LNCaP clone FGC (cell line): Measurements from ENCODE around the gene FGD2.
A peak's percentile ranks its signal among the peaks of the same experiment; 100 is the strongest.

ENCODE experiments used
- DNase-seq: peaks from one replicate; pipeline ENCODE4 v3.0.0-alpha.2; 2011; ENCODE audit warnings: low read depth
- H3K4me3 ChIP-seq: 2 replicates; pipeline ENCODE4 v1.5.1; 2011; ENCODE audit warnings: mild to moderate bottlenecking, low read depth, low read length, control low read depth
- TF ChIP-seq, protein P1 (sequence below): IDR thresholded peaks from 2 replicates; pipeline ENCODE4 v1.5.1; 2012; ENCODE audit warnings: mild to moderate bottlenecking; ENCODE audit not compliant: control insufficient read depth, insufficient read depth; ENCODE audit errors: extremely low read depth

FGD2 gene

GRCh38 chr6:36973190-36973589, 32.3 kb upstream of the FGD2 start:
- TF ChIP-seq, protein P1, sequence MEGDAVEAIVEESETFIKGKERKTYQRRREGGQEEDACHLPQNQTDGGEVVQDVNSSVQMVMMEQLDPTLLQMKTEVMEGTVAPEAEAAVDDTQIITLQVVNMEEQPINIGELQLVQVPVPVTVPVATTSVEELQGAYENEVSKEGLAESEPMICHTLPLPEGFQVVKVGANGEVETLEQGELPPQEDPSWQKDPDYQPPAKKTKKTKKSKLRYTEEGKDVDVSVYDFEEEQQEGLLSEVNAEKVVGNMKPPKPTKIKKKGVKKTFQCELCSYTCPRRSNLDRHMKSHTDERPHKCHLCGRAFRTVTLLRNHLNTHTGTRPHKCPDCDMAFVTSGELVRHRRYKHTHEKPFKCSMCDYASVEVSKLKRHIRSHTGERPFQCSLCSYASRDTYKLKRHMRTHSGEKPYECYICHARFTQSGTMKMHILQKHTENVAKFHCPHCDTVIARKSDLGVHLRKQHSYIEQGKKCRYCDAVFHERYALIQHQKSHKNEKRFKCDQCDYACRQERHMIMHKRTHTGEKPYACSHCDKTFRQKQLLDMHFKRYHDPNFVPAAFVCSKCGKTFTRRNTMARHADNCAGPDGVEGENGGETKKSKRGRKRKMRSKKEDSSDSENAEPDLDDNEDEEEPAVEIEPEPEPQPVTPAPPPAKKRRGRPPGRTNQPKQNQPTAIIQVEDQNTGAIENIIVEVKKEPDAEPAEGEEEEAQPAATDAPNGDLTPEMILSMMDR, result no peak
- peak; percentile 76 for DNase-seq
- no peak overlapping the region for H3K4me3 ChIP-seq

- no peak for DNase-seq
- TF ChIP-seq, protein P1, result no peak
- no peak overlapping the region for H3K4me3 ChIP-seq
These were observed 31.8 kb upstream of the FGD2 start for GRCh38 chr6:36973647-36974046.

GRCh38 chr6:36975231-36976006, 30.0 kb upstream of the FGD2 start:
- no peak overlapping the region for H3K4me3 ChIP-seq
- TF ChIP-seq, protein P1, result no peak
- DNase-seq, result no peak

- DNase-seq, result no peak
- TF ChIP-seq, protein P1, result no peak
- no peak overlapping the region for H3K4me3 ChIP-seq
These were observed 29.5 kb upstream of the FGD2 start for GRCh38 chr6:36976007-36976264.

- no peak for DNase-seq
- TF ChIP-seq, protein P1, result no peak
- H3K4me3 ChIP-seq, result no peak overlapping the region
These were observed 28.9 kb upstream of the FGD2 start for GRCh38 chr6:36976509-36976908.

GRCh38 chr6:36976931-36977330, 28.5 kb upstream of the FGD2 start:
- H3K4me3 ChIP-seq, result no peak overlapping the region
- no peak for DNase-seq
- TF ChIP-seq, protein P1, result no peak

DNA sequence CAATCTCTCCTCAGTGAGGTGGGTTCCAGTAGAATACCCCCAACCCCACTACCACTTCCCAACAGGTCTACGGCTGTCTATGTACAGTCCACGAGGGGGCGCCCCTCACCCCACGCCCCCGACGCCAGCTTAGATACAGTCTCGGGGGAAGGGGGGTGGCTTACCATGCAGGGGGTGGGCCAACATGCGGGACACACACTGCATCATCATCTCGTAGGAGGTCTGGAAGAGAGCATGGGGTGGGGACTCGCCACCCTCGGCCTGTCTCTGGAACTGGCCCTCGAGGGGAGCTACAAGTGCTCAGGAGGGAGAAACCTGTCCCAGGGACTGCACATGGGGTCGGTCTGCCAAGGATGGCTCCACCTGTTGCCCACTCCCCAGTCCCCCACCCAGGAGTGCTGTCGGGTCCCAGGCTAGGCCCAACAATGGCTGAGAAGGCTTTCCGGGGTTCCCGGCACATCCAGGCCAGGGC, 27.9 kb upstream of the FGD2 start:
- TF ChIP-seq, protein P1, result 0 out of 2 replicates have a peak, but pooled peaks have one; percentile 23
- no peak for DNase-seq
- H3K4me3 ChIP-seq, result no peak overlapping the region
